A549 treated with RU486 at 1 μM for 4 hours (cell line): ENCODE data around the gene DDTL. TPM values are rescaled to one million over a fixed set of nuclear protein-coding genes. Genes with fewer than 3 reads are reported as not detected.

ENCODE experiments used
- total RNA-seq: library from RNA; stranded (reverse); fragments of 200-300 nt; extraction: Qiagen RNA extraction; gene quantifications from 5 replicates; pipeline ENCODE4 v1.2.3, GENCODE V29; 2022; ENCODE audit warnings: low read depth

The DDTL gene
- total RNA-seq = 1.4 to 2.5 TPM (median 1.7 TPM) in 5 replicates

GRCh38 chr22:23966568-23966967, at the start of gene DDTL:
Gene DDTL (plus strand): TSS chr22:23966888. CDS start chr22:23966915, 27 bp downstream.

GRCh38 chr22:23961084-23961771, 5.5 kb upstream of the DDTL start, which contains the start of gene GSTT2B:
Gene GSTT2B (minus strand): TSS chr22:23961195. CDS start chr22:23961131, 64 bp downstream.

GRCh38 chr22:23974345-23974744, 7.7 kb downstream of the DDTL start, which contains the start of gene DDT:
Gene DDT (minus strand): TSS chr22:23974441. CDS start chr22:23974414, 27 bp downstream.

GRCh38 chr22:23979557-23980240, 13.0 kb downstream of the DDTL start, which contains the start of gene GSTT2:
Gene GSTT2 (plus strand): TSS chr22:23980134.

GRCh38 chr22:24005201-24005600, 38.5 kb downstream of the DDTL start, which contains the start of gene GSTT4:
Gene GSTT4 (minus strand): TSS chr22:24005453. CDS start chr22:24005356, 97 bp downstream.

Other genes with a start within 250 kb of the DDTL start
- gene ZNF70, start 215.8 kb upstream of the DDTL start, total RNA-seq = 0.78 to 1.0 TPM (median 1.0 TPM) in 5 replicates
- 0.55 to 1.1 TPM (median 0.92 TPM) in 4 of 5 replicates, not detected in the other for gene VPREB3, start 212.5 kb upstream of the DDTL start, total RNA-seq
- gene C22orf15, start 203.9 kb upstream of the DDTL start, total RNA-seq = not detected in 5 replicates
- gene CHCHD10, start 198.9 kb upstream of the DDTL start, total RNA-seq = 88.8 to 228 TPM (median 169 TPM) in 5 replicates
- 0.17 to 0.42 TPM (median 0.33 TPM) in 4 of 5 replicates, not detected in the other for gene MMP11, start 194.0 kb upstream of the DDTL start, total RNA-seq
- gene SMARCB1, start 179.9 kb upstream of the DDTL start, total RNA-seq = 48.8 to 55.1 TPM (median 51.6 TPM) in 5 replicates
- 0.36 to 1.3 TPM (median 0.61 TPM) in 5 replicates for gene DERL3, start 127.9 kb upstream of the DDTL start, total RNA-seq
- gene SLC2A11, start 109.0 kb upstream of the DDTL start, total RNA-seq = 8.1 to 10.9 TPM (median 9.4 TPM) in 5 replicates
- gene MIF, start 72.5 kb upstream of the DDTL start, total RNA-seq = 493 to 992 TPM (median 944 TPM) in 5 replicates
- 0.23 to 0.56 TPM (median 0.43 TPM) in 4 of 5 replicates, not detected in the other for gene GSTT2B, start 5.7 kb upstream of the DDTL start, total RNA-seq
- gene DDT, start 7.6 kb downstream of the DDTL start, total RNA-seq = 113 to 158 TPM (median 149 TPM) in 5 replicates
- 0.24 TPM in 1 of 5 replicates, not detected in the others for gene GSTT2, start 13.2 kb downstream of the DDTL start, total RNA-seq
- not detected in 5 replicates for gene GSTT4, start 38.6 kb downstream of the DDTL start, total RNA-seq
- 13.9 to 24.4 TPM (median 21.6 TPM) in 5 replicates for gene CABIN1, start 44.4 kb downstream of the DDTL start, total RNA-seq
- 49.5 to 67.2 TPM (median 59.6 TPM) in 5 replicates for gene SUSD2, start 214.6 kb downstream of the DDTL start, total RNA-seq